NCI-H2029 (cell line): ENCODE data around the gene OSBP2.

ENCODE experiments used
- DNase-seq: peaks from one replicate; lab custom pipeline; 2025; lab: John Stamatoyannopoulos, UW

Gene OSBP2

DNA sequence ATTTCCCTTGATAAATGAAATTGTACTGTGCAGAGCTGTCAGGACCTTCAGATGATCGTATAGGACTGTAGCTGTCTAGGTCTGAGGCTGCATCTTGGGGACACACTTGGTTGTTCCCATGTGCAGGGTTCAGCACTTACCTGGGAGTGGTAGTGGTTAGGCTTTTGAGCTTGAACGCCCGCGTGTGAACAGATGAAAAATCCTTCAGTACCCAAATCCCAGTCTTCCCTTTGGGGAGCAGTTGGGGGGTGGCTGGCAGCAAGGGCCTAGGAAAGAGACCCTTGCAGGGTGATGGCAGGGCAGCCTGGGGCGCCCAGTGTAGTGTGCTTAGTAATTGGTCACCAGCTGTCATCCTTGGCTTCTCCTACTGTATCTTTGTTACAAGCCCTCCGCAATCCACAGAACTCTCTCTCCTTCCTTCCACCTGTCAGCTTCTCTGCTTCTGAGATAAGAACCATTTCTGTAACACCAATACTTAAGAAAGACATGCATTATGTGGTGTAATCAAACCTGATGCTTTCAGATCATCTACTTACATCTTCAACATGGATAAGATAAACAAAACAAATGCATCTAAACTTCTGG is 209.3 kb downstream of the OSBP2 start:
- DNase-seq = no peak

GRCh38 chr22:30905696-30906341 is 211.1 kb downstream of the OSBP2 start:
- DNase-seq = no peak

GRCh38 chr22:30906411-30906810 is 211.7 kb downstream of the OSBP2 start:
- no peak for DNase-seq

GRCh38 chr22:30906946-30907345 is 212.3 kb downstream of the OSBP2 start:
- DNase-seq = no peak

- DNase-seq = no peak
Observed at GRCh38 chr22:30908051-30908461, 213.4 kb downstream of the OSBP2 start.

DNA sequence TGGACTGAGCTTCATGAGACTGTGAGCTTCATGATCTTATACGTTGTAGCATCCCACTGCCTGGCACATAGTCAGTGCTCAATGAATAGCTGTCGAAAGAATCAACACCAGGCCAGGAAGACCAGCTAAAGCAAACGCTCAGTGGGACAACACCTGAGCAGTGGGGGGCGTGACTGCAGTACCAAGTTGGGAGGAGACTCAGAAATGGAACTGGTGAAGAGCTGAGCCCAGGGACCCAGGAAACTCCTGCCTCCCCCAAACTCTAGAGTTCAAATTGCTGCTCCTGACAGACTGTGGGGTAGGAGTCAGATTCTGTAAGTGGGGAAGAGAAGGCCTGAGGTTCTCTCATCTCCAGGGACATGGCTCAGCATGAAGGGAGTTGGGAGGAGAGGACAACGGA is 214.6 kb downstream of the OSBP2 start:
- no peak for DNase-seq

- DNase-seq = no peak
Observed at GRCh38 chr22:30910358-30910757, 215.7 kb downstream of the OSBP2 start.

DNA sequence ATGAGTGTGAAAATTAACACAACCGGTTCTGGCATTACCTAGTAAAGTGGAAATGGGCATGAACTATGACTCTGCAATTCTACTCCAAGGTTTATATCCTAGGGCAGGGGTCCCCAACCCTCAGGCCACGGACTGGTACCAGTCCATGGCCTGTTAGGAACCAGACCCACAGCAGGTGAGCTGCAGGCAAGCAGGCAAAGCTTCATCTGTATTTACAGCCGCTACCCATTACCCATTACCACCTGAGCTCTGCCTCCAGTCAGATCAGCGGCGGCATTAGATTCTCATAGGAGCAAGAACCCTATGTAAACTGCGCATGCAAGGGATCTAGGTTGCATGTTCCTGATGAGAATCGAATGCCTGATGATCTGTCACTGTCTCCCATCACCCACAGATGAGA is 224.1 kb downstream of the OSBP2 start:
- DNase-seq = no peak

DNA sequence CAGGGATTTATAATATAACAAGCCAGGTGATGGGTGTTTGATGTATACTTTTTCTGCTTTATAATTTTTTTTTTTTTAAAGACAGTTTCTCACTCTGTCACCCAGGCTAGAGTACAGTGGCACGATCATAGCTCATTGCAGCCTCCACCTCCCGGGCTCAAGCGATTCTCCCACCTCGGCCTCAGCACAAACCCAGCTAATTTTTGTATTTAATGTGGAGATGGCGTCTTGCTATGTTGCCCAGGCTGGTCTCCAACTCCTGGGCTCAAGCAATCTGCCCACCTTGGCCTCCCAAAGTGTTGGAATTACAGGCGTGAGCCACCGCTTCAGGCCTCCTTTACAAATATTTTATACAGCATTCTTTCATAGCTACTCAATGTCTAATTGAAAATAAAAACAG is 225.3 kb downstream of the OSBP2 start:
- no peak for DNase-seq

DNA sequence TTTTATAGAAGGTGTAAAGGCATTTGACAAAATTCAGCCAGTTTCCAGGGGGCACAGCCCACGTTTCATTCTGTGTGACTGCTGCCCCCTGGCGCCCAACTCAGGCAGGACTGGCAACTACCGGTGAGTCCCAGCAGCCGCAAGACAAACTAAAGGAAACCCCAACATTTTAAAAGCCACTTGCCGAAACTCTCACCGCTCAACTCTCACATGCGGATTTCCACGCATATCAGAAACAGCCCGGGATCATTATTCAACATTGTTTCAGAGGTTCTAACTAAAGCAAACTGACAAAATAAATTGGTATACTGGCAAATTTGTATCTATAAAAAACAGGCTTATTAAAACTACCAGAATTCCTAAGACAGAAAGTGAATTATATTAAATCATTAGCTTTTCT is 225.7 kb downstream of the OSBP2 start:
- DNase-seq = no peak

- DNase-seq = no peak
Observed at GRCh38 chr22:30921108-30921507, 226.4 kb downstream of the OSBP2 start.

- no peak for DNase-seq
Observed at GRCh38 chr22:30922151-30922611, 227.5 kb downstream of the OSBP2 start.

DNA sequence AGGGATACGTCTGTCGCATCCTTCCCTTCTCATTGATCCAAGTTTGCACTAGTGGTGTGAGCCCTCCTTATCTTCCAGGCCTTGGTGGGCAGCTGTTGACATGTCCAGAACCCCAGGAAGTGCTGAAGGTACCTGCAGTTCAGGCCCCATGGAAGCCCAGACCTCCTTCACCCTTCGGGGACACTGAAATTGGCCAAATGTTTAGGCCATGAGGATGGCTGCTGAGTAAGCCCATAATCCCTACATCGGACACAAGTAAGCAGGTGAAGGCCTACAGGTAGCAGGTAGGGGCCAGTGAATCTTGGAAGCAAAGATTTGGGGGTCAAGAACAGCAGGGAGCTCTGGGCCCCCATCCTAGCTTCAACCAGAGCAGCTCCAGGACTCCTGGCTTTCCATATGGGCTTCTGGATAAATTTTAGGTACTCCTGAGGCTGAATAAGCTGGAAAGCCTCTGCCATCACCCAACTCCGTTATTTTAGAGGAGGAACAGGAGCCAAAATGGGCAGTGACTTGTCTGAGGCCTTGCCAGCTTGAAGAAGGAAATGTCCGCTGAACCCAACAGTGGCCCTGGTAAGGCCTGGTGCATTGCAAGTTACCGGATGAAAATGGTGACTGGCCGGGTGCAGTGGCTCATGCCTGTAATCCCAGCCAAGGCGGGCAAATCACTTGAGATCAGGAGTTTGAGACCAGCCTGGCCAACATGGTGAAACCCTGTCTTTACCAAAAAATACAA is 228.7 kb downstream of the OSBP2 start:
- no peak for DNase-seq

DNA sequence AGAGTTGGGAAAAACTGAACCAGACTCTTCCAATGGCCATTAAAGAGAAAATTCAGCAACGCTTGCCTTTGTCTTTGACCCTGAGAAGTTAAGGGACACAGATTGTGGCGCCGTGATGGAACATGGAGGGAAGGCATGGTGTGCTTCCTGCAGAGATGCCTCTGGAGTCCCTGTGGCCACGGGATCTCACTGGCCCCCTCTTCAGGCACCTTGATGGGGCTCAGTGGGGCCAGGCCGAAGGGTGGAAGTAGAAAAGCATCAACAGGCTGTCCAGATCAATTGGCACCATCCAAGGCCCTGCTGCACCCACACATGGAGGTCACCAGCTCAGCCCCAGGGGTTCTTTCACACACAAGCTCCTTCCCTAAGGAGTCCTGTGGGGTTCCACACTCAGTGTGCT is 231.0 kb downstream of the OSBP2 start:
- DNase-seq = no peak

DNA sequence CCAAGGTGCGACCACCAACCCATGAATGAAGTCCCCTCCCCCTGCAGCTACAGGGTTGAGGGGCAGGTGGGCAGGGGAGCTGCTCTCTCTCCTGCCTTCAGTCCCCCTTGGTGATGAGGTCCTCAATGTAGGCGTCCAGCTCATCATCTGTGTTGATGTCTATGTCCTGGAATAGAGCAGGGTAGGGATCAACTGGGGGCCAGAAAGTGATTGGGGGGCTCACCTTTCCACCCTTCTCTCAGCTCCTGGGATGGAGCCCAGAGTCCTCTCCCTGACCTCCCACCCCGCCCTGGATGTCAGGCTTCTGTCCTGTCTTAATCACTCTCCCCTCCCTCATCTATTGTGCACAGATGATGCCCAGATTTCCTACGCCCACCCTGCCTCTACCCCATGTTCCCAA is 232.0 kb downstream of the OSBP2 start:
- DNase-seq = no peak

DNA sequence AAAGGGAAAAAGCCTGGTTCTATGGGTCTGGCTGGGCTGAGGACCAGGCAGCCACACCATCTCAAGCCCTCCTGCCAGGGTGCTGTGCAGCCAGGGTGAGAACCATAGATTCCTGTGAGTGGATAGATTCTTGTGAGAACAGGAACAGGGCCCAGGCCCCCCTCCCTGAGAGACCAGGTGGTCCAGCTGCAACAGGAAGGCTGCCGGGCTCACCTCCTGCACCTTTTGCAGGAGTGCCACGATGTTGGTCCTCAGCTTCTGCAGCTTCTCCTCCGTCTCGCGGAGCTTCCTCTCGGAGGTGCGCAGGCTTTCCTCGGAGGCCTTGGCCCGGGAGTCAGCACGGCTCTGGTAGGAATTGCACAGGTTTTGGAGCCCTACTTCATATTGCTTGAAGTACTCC is 233.1 kb downstream of the OSBP2 start:
- no peak for DNase-seq

GRCh38 chr22:30928401-30928800 is 233.7 kb downstream of the OSBP2 start:
- no peak for DNase-seq

DNA sequence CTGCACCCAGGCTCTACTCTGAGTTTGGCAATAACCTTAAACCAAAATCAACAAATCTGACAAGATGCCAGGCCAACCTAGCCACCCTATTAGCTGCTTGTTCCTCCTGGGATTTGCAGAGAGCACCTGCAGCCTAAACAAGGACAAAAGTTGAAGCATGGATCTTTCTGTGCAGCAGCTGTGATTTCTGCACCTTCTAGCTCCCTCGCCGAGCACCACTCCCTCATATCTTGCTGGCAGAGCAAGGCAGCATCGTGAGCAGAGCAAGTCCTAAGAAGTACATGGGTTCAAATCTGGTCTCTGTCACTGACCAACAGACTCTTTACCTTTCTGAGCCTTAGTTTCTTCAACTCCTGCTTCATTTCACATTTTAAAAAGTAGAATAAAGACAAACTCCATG is 235.6 kb downstream of the OSBP2 start:
- no peak for DNase-seq

- no peak for DNase-seq
Observed at GRCh38 chr22:30931541-30932300, 237.0 kb downstream of the OSBP2 start.

DNA sequence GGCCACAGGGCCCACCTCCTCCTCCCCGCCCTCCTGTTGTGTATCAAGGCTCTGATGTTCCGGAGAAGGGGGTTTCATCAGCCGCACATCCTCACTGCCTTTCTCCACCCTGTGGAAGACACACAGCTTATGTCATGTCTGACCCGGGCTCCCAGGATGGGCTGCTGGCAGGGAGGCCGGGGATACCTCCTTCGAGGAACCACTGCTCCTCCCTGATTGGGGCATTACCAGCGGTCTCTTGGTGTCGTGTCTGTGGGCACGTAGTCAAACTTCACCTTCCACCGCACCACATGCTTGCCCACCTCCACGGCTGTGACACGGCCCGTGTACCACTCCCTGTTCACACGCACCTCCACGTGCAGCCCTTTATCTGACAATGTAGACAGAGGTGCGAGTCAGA is 238.0 kb downstream of the OSBP2 start:
- no peak for DNase-seq

GRCh38 chr22:30933457-30933856 is 238.8 kb downstream of the OSBP2 start:
- DNase-seq = no peak

DNA sequence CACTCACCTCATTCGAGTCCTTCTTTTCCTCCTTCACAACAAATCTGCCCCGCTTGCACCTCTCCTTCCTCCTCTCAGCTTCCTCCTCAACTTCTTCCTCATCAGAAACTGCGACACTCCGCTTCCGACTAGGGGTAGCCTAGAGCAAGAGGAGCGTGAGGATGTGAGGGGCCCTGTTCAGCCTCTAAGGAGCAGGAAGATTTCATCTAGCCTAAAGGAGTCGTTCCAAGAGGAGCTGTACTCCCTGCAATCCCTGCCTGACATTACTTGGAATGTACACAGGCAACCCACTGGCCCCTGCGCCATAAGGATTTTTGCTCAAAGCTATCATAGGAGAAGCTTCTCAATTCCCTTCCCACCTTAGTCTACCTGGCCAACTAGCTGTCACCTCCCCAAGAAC is 239.4 kb downstream of the OSBP2 start:
- no peak for DNase-seq
